IPS DF 6.9 (cell line): ENCODE measurements around the gene NDUFA8.

ENCODE experiments used
- DNase-seq: peaks from one replicate; pipeline ENCODE4 v3.0.0-alpha.2; 2013; ENCODE audit warnings: low read depth, low spot score
- H3K27ac ChIP-seq: one replicate; pipeline ENCODE4 v1.5.1; 2013; ENCODE audit warnings: low read length, control low read depth
- H3K27me3 ChIP-seq: 2 replicates; pipeline ENCODE4 v1.6.1; 2013; ENCODE audit warnings: mild to moderate bottlenecking, low read length; ENCODE audit not compliant: control insufficient read depth, insufficient read depth
- H3K36me3 ChIP-seq: 2 replicates; pipeline ENCODE4 v1.6.1; 2013; ENCODE audit warnings: low read length; ENCODE audit not compliant: control insufficient read depth, insufficient read depth
- H3K4me1 ChIP-seq: 2 replicates; pipeline ENCODE4 v1.6.1; 2013; ENCODE audit warnings: low read length; ENCODE audit not compliant: control insufficient read depth, insufficient read depth
- H3K4me3 ChIP-seq: 2 replicates; pipeline ENCODE4 v1.5.1; 2013; ENCODE audit warnings: mild to moderate bottlenecking, low read length
- H3K9me3 ChIP-seq: 2 replicates; pipeline ENCODE4 v1.6.1; 2013; ENCODE audit warnings: low read length, inconsistent platforms; ENCODE audit not compliant: control insufficient read depth, insufficient read depth
- WGBS: extraction: QIAGEN DNeasy Blood & Tissue Kit; methylation state at CpG from one replicate; pipeline ENCODE4 v1.1.7; 2013; ENCODE audit warnings: mixed read lengths, missing lambda C conversion rate; ENCODE audit not compliant: insufficient read length, insufficient coverage; 5-methylcytosine and 5-hydroxymethylcytosine counted together

The NDUFA8 gene

GRCh38 chr9:122128007-122128968 lies 31.3 kb downstream of the NDUFA8 start:
- Histone ChIP-seq H3K27me3 (peaks cover 8% of the 10 kb centered on the region; the same call in 1 of the 2 replicates), H3K4me3 (no peak overlapping the region), H3K9me3 (no peaks in the 10 kb centered on the region), H3K4me1 (peaks cover 20% of the 10 kb centered on the region), H3K36me3 (no peaks in the 10 kb centered on the region), H3K27ac (no peak overlapping the region)
- DNase-seq: no peak
- WGBS: no CpG with 5 or more reads among the region's 24 CpGs

- Histone ChIP-seq H3K9me3 (no peaks in the 10 kb centered on the region), H3K36me3 (no peaks in the 10 kb centered on the region), H3K27me3 (peaks cover 8% of the 10 kb centered on the region; the same call in 1 of the 2 replicates), H3K27ac (no peak overlapping the region), H3K4me3 (no peak overlapping the region), H3K4me1 (peaks cover 18% of the 10 kb centered on the region)
- DNase-seq: no peak
- WGBS: no CpG with 5 or more reads among the region's 10 CpGs
Measured at GRCh38 chr9:122127396-122127798, 32.2 kb downstream of the NDUFA8 start.

GRCh38 chr9:122126331-122127261 lies 33.0 kb downstream of the NDUFA8 start:
- no peaks in the 10 kb centered on the region for H3K36me3 ChIP-seq
- H3K4me3 ChIP-seq: peak overlapping the region; percentile 23; the same call in 1 of the 2 replicates
- no peak for DNase-seq
- H3K4me1 ChIP-seq: peaks cover 14% of the 10 kb centered on the region
- no CpG with 5 or more reads among the region's 64 CpGs for WGBS
- H3K9me3 ChIP-seq: no peaks in the 10 kb centered on the region
- no peak overlapping the region for H3K27ac ChIP-seq
- H3K27me3 ChIP-seq: peaks cover 8% of the 10 kb centered on the region; the same call in 1 of the 2 replicates

GRCh38 chr9:122125509-122126330 lies 33.9 kb downstream of the NDUFA8 start:
- DNase-seq: no peak
- Histone ChIP-seq H3K36me3 (no peaks in the 10 kb centered on the region), H3K9me3 (no peaks in the 10 kb centered on the region), H3K27ac (no peak overlapping the region), H3K27me3 (peaks cover 8% of the 10 kb centered on the region; the same call in 1 of the 2 replicates), H3K4me1 (peaks cover 10% of the 10 kb centered on the region), H3K4me3 (peak overlapping the region; percentile 23; the same call in 1 of the 2 replicates)
- no CpG with 5 or more reads among the region's 21 CpGs for WGBS

GRCh38 chr9:122125158-122125508 lies 34.4 kb downstream of the NDUFA8 start:
- no peak for DNase-seq
- peaks cover 8% of the 10 kb centered on the region; the same call in 1 of the 2 replicates for H3K27me3 ChIP-seq
- peaks cover 10% of the 10 kb centered on the region for H3K4me1 ChIP-seq
- no CpG with 5 or more reads among the region's 8 CpGs for WGBS
- H3K27ac ChIP-seq: no peak overlapping the region
- H3K36me3 ChIP-seq: no peaks in the 10 kb centered on the region
- no peak overlapping the region for H3K4me3 ChIP-seq
- no peaks in the 10 kb centered on the region for H3K9me3 ChIP-seq

- DNase-seq: no peak
- Histone ChIP-seq H3K4me3 (no peak overlapping the region), H3K9me3 (no peaks in the 10 kb centered on the region), H3K4me1 (peaks cover 10% of the 10 kb centered on the region), H3K27ac (no peak overlapping the region), H3K27me3 (peaks cover 8% of the 10 kb centered on the region; the same call in 1 of the 2 replicates), H3K36me3 (no peaks in the 10 kb centered on the region)
- no CpG with 5 or more reads among the region's 7 CpGs for WGBS
Measured at GRCh38 chr9:122124528-122124927, 35.1 kb downstream of the NDUFA8 start.

- WGBS: no CpG with 5 or more reads among the region's 1 CpG
- Histone ChIP-seq H3K27me3 (peaks cover 8% of the 10 kb centered on the region; the same call in 1 of the 2 replicates), H3K4me1 (peaks cover 10% of the 10 kb centered on the region), H3K36me3 (no peaks in the 10 kb centered on the region), H3K4me3 (no peak overlapping the region), H3K9me3 (no peaks in the 10 kb centered on the region), H3K27ac (no peak overlapping the region)
- no peak for DNase-seq
Measured at GRCh38 chr9:122124048-122124447, 35.5 kb downstream of the NDUFA8 start.

- WGBS: no CpG with 5 or more reads among the region's 13 CpGs
- Histone ChIP-seq H3K27ac (no peak overlapping the region), H3K36me3 (no peaks in the 10 kb centered on the region), H3K4me1 (peaks cover 10% of the 10 kb centered on the region), H3K9me3 (no peaks in the 10 kb centered on the region), H3K27me3 (peaks cover 8% of the 10 kb centered on the region; the same call in 1 of the 2 replicates), H3K4me3 (no peak overlapping the region)
- DNase-seq: no peak
Measured at GRCh38 chr9:122122903-122123632, 36.5 kb downstream of the NDUFA8 start.

GRCh38 chr9:122122468-122122867 lies 37.1 kb downstream of the NDUFA8 start:
- H3K4me1 ChIP-seq: peaks cover 10% of the 10 kb centered on the region
- H3K27me3 ChIP-seq: peaks cover 8% of the 10 kb centered on the region; the same call in 1 of the 2 replicates
- H3K36me3 ChIP-seq: no peaks in the 10 kb centered on the region
- WGBS: no CpG with 5 or more reads among the region's 6 CpGs
- H3K9me3 ChIP-seq: no peaks in the 10 kb centered on the region
- H3K27ac ChIP-seq: no peak overlapping the region
- DNase-seq: no peak
- no peak overlapping the region for H3K4me3 ChIP-seq
